ENCODE measurements around the gene WDR3.

The WDR3 gene

GRCh38 chr1:117929343-117930172 is at the start of gene WDR3, which contains the start of gene GDAP2:
TSS of gene WDR3 (plus strand) at chr1:117929739. CDS start at chr1:117933320, 3,581 bp downstream.
TSS of gene GDAP2 (minus strand) at chr1:117929621. CDS start at chr1:117920357, 9,264 bp downstream.
- Histone ChIP-seq H3K4me3 (ENCODE audit: low read length in 2 of 2) (peak within 1 kb of the TSS; percentile 72 to 90), H3K9ac (ENCODE audit: low read depth in 1 of 2, low read length in 2 of 2) (peak within 1 kb of the TSS; percentile 80 to 82), H3K36me3 (ENCODE audit: control insufficient read depth in 2 of 2, insufficient read depth in 2 of 2, low read length in 2 of 2) (peaks cover 6 to 8% of the 10 kb centered on the region in 2 donors), H3K4me1 (ENCODE audit: control insufficient read depth in 2 of 2, insufficient read depth in 2 of 2, low read length in 2 of 2) (peaks cover 10 to 13% of the 10 kb centered on the region in 2 donors), H3K9me3 (ENCODE audit: control insufficient read depth in 2 of 2, low read length in 2 of 2) (no peaks in the 10 kb centered on the region), H3K27me3 (ENCODE audit: control insufficient read depth in 2 of 2, insufficient read depth in 2 of 2, low read length in 2 of 2) (no peaks in the 10 kb centered on the region), H3K27ac (ENCODE audit: low read depth in 2 of 2, low read length in 2 of 2) (peak within 1 kb of the TSS; percentile 84 to 88)

DNA sequence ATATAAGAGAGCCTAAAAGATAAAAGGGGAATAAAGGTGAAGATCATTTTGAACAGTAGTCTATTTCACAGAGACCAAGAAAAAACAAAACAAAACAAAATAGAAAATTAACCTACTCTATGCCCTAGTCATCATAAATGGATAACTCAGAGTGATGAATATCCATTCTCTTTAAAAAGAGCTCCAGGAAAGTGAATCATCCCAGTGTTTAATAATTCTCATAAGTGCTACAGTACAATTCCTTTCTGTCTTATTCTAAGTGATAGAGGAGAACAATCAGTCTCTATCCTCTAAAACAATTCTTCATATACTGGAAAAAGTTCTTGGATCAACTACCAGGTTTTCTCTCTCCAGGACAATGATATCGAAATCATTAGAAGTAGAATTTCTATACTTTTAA is 45.9 kb upstream of the WDR3 start:
- no peak overlapping the region for H3K27ac ChIP-seq (ENCODE audit: low read depth in 2 of 2, low read length in 2 of 2)
- H3K4me1 ChIP-seq (ENCODE audit: control insufficient read depth in 2 of 2, insufficient read depth in 2 of 2, low read length in 2 of 2), result no peaks in the 10 kb centered on the region
- peaks cover 35 to 38% of the 10 kb centered on the region in 2 donors for H3K36me3 ChIP-seq (ENCODE audit: control insufficient read depth in 2 of 2, insufficient read depth in 2 of 2, low read length in 2 of 2)
- H3K9me3 ChIP-seq (ENCODE audit: control insufficient read depth in 2 of 2, low read length in 2 of 2), result no peaks in the 10 kb centered on the region
- H3K27me3 ChIP-seq (ENCODE audit: control insufficient read depth in 2 of 2, insufficient read depth in 2 of 2, low read length in 2 of 2), result no peaks in the 10 kb centered on the region
- no peak overlapping the region for H3K4me3 ChIP-seq (ENCODE audit: low read length in 2 of 2)
- no peak overlapping the region for H3K9ac ChIP-seq (ENCODE audit: low read depth in 1 of 2, low read length in 2 of 2)

- H3K27ac ChIP-seq (ENCODE audit: low read depth in 2 of 2, low read length in 2 of 2), result no peak overlapping the region
- H3K4me3 ChIP-seq (ENCODE audit: low read length in 2 of 2), result no peak overlapping the region
- H3K36me3 ChIP-seq (ENCODE audit: control insufficient read depth in 2 of 2, insufficient read depth in 2 of 2, low read length in 2 of 2), result peaks cover 18 to 21% of the 10 kb centered on the region in 2 donors
- H3K9ac ChIP-seq (ENCODE audit: low read depth in 1 of 2, low read length in 2 of 2), result no peak overlapping the region
- H3K27me3 ChIP-seq (ENCODE audit: control insufficient read depth in 2 of 2, insufficient read depth in 2 of 2, low read length in 2 of 2), result no peaks in the 10 kb centered on the region
- no peaks in the 10 kb centered on the region for H3K4me1 ChIP-seq (ENCODE audit: control insufficient read depth in 2 of 2, insufficient read depth in 2 of 2, low read length in 2 of 2)
- H3K9me3 ChIP-seq (ENCODE audit: control insufficient read depth in 2 of 2, low read length in 2 of 2), result no peaks in the 10 kb centered on the region
Observed at GRCh38 chr1:117886101-117886795, 43.3 kb upstream of the WDR3 start.

- Histone ChIP-seq H3K4me3 (ENCODE audit: low read length in 2 of 2) (no peak overlapping the region), H3K27me3 (ENCODE audit: control insufficient read depth in 2 of 2, insufficient read depth in 2 of 2, low read length in 2 of 2) (no peaks in the 10 kb centered on the region), H3K27ac (ENCODE audit: low read depth in 2 of 2, low read length in 2 of 2) (no peak overlapping the region), H3K9ac (ENCODE audit: low read depth in 1 of 2, low read length in 2 of 2) (no peak overlapping the region), H3K4me1 (ENCODE audit: control insufficient read depth in 2 of 2, insufficient read depth in 2 of 2, low read length in 2 of 2) (no peaks in the 10 kb centered on the region), H3K9me3 (ENCODE audit: control insufficient read depth in 2 of 2, low read length in 2 of 2) (no peaks in the 10 kb centered on the region), H3K36me3 (ENCODE audit: control insufficient read depth in 2 of 2, insufficient read depth in 2 of 2, low read length in 2 of 2) (peaks cover 10 to 14% of the 10 kb centered on the region in 2 donors)
Observed at GRCh38 chr1:117890452-117890851, 39.1 kb upstream of the WDR3 start.

- H3K9me3 ChIP-seq (ENCODE audit: control insufficient read depth in 2 of 2, low read length in 2 of 2), result no peaks in the 10 kb centered on the region
- H3K36me3 ChIP-seq (ENCODE audit: control insufficient read depth in 2 of 2, insufficient read depth in 2 of 2, low read length in 2 of 2), result peaks cover 25 to 32% of the 10 kb centered on the region in 2 donors
- no peak overlapping the region for H3K9ac ChIP-seq (ENCODE audit: low read depth in 1 of 2, low read length in 2 of 2)
- no peaks in the 10 kb centered on the region for H3K27me3 ChIP-seq (ENCODE audit: control insufficient read depth in 2 of 2, insufficient read depth in 2 of 2, low read length in 2 of 2)
- H3K27ac ChIP-seq (ENCODE audit: low read depth in 2 of 2, low read length in 2 of 2), result no peak overlapping the region
- H3K4me1 ChIP-seq (ENCODE audit: control insufficient read depth in 2 of 2, insufficient read depth in 2 of 2, low read length in 2 of 2), result no peaks in the 10 kb centered on the region
- no peak overlapping the region for H3K4me3 ChIP-seq (ENCODE audit: low read length in 2 of 2)
Observed at GRCh38 chr1:117892512-117892911, 37.0 kb upstream of the WDR3 start.

- H3K4me3 ChIP-seq (ENCODE audit: low read length in 2 of 2), result no peak overlapping the region
- H3K27me3 ChIP-seq (ENCODE audit: control insufficient read depth in 2 of 2, insufficient read depth in 2 of 2, low read length in 2 of 2), result no peaks in the 10 kb centered on the region
- H3K36me3 ChIP-seq (ENCODE audit: control insufficient read depth in 2 of 2, insufficient read depth in 2 of 2, low read length in 2 of 2), result peaks cover 32 to 35% of the 10 kb centered on the region in 2 donors
- no peaks in the 10 kb centered on the region for H3K9me3 ChIP-seq (ENCODE audit: control insufficient read depth in 2 of 2, low read length in 2 of 2)
- H3K27ac ChIP-seq (ENCODE audit: low read depth in 2 of 2, low read length in 2 of 2), result no peak overlapping the region
- no peaks in the 10 kb centered on the region for H3K4me1 ChIP-seq (ENCODE audit: control insufficient read depth in 2 of 2, insufficient read depth in 2 of 2, low read length in 2 of 2)
- no peak overlapping the region for H3K9ac ChIP-seq (ENCODE audit: low read depth in 1 of 2, low read length in 2 of 2)
Observed at GRCh38 chr1:117894078-117894477, 35.5 kb upstream of the WDR3 start.

GRCh38 chr1:117895482-117896114 is 33.9 kb upstream of the WDR3 start:
- H3K9ac ChIP-seq (ENCODE audit: low read depth in 1 of 2, low read length in 2 of 2), result no peak overlapping the region
- H3K36me3 ChIP-seq (ENCODE audit: control insufficient read depth in 2 of 2, insufficient read depth in 2 of 2, low read length in 2 of 2), result peaks cover 35 to 38% of the 10 kb centered on the region in 2 donors
- no peak overlapping the region for H3K4me3 ChIP-seq (ENCODE audit: low read length in 2 of 2)
- H3K27ac ChIP-seq (ENCODE audit: low read depth in 2 of 2, low read length in 2 of 2), result no peak overlapping the region
- H3K9me3 ChIP-seq (ENCODE audit: control insufficient read depth in 2 of 2, low read length in 2 of 2), result no peaks in the 10 kb centered on the region
- no peaks in the 10 kb centered on the region for H3K27me3 ChIP-seq (ENCODE audit: control insufficient read depth in 2 of 2, insufficient read depth in 2 of 2, low read length in 2 of 2)
- no peaks in the 10 kb centered on the region for H3K4me1 ChIP-seq (ENCODE audit: control insufficient read depth in 2 of 2, insufficient read depth in 2 of 2, low read length in 2 of 2)

DNA sequence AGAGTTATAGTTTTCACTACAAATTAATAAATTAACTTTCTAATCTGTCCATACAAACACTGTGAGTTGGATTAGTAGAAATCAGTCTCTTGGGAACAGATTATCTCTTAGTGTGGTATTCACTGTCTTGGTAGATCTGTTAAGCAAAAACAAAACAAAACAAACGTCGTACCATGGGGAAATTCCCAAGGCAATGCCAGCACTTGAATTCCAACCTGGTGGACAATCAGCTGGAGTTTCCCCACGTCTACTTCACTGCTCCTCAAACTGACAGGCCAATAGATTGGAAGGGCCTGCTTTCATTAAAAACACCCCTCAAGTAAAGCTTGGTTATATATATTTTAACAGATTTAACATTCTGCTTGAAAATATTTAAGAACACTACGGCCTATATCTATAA is 32.0 kb upstream of the WDR3 start:
- no peak overlapping the region for H3K27ac ChIP-seq (ENCODE audit: low read depth in 2 of 2, low read length in 2 of 2)
- H3K9me3 ChIP-seq (ENCODE audit: control insufficient read depth in 2 of 2, low read length in 2 of 2), result no peaks in the 10 kb centered on the region
- no peak overlapping the region for H3K9ac ChIP-seq (ENCODE audit: low read depth in 1 of 2, low read length in 2 of 2)
- H3K36me3 ChIP-seq (ENCODE audit: control insufficient read depth in 2 of 2, insufficient read depth in 2 of 2, low read length in 2 of 2), result peaks cover 41 to 42% of the 10 kb centered on the region in 2 donors
- H3K4me1 ChIP-seq (ENCODE audit: control insufficient read depth in 2 of 2, insufficient read depth in 2 of 2, low read length in 2 of 2), result no peaks in the 10 kb centered on the region
- no peaks in the 10 kb centered on the region for H3K27me3 ChIP-seq (ENCODE audit: control insufficient read depth in 2 of 2, insufficient read depth in 2 of 2, low read length in 2 of 2)
- no peak overlapping the region for H3K4me3 ChIP-seq (ENCODE audit: low read length in 2 of 2)

- Histone ChIP-seq H3K27me3 (ENCODE audit: control insufficient read depth in 2 of 2, insufficient read depth in 2 of 2, low read length in 2 of 2) (no peaks in the 10 kb centered on the region), H3K36me3 (ENCODE audit: control insufficient read depth in 2 of 2, insufficient read depth in 2 of 2, low read length in 2 of 2) (peaks cover 42 to 46% of the 10 kb centered on the region in 2 donors), H3K9me3 (ENCODE audit: control insufficient read depth in 2 of 2, low read length in 2 of 2) (no peaks in the 10 kb centered on the region), H3K4me1 (ENCODE audit: control insufficient read depth in 2 of 2, insufficient read depth in 2 of 2, low read length in 2 of 2) (no peaks in the 10 kb centered on the region), H3K4me3 (ENCODE audit: low read length in 2 of 2) (no peak overlapping the region), H3K9ac (ENCODE audit: low read depth in 1 of 2, low read length in 2 of 2) (no peak overlapping the region), H3K27ac (ENCODE audit: low read depth in 2 of 2, low read length in 2 of 2) (no peak overlapping the region)
Observed at GRCh38 chr1:117899801-117900200, 29.7 kb upstream of the WDR3 start.

DNA sequence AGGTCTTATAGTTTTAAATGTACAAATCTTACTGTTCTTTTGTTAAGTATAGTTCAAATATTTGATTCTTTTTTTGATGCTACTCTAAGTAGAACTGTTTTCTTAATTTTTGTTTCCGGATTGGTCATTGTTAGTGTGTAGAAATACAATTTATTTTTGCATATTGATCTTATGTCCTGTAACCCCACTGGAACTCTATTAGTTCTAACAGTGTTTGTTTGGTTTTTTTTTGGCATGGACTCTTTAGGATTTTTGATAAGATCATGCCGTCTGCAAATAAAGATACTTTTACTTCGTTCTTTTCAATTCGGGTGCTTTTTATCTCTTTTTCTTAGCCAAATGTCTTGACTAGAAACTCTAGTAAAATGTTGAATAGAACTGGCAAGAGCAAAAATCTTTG is 26.6 kb upstream of the WDR3 start:
- H3K9ac ChIP-seq (ENCODE audit: low read depth in 1 of 2, low read length in 2 of 2), result no peak overlapping the region
- no peaks in the 10 kb centered on the region for H3K27me3 ChIP-seq (ENCODE audit: control insufficient read depth in 2 of 2, insufficient read depth in 2 of 2, low read length in 2 of 2)
- no peaks in the 10 kb centered on the region for H3K9me3 ChIP-seq (ENCODE audit: control insufficient read depth in 2 of 2, low read length in 2 of 2)
- H3K36me3 ChIP-seq (ENCODE audit: control insufficient read depth in 2 of 2, insufficient read depth in 2 of 2, low read length in 2 of 2), result peaks cover 41 to 43% of the 10 kb centered on the region in 2 donors
- no peak overlapping the region for H3K4me3 ChIP-seq (ENCODE audit: low read length in 2 of 2)
- no peak overlapping the region for H3K27ac ChIP-seq (ENCODE audit: low read depth in 2 of 2, low read length in 2 of 2)
- no peaks in the 10 kb centered on the region for H3K4me1 ChIP-seq (ENCODE audit: control insufficient read depth in 2 of 2, insufficient read depth in 2 of 2, low read length in 2 of 2)
